CD8-positive, alpha-beta memory T cell (primary cell): ENCODE results near the gene MRPL16. TPM values are rescaled to one million over a fixed set of nuclear protein-coding genes. Genes with fewer than 3 reads are reported as not detected.
A peak's percentile ranks its signal among the peaks of the same experiment; 100 is the strongest.

Experiments used
- CTCF ChIA-PET: fragments of 350-600 bp; sonication (Branson Sonifier 250); formaldehyde crosslinking; loops from one replicate; lab custom pipeline; 2021; ENCODE audit warnings: antibody characterized with exemption; lab: Charles Lee
- POLR2A ChIA-PET: fragments of 350-600 bp; sonication (Branson Sonifier 250); formaldehyde crosslinking; loops from one replicate; lab custom pipeline; 2021; ENCODE audit warnings: antibody characterized with exemption; lab: Charles Lee
- DNase-seq, 5 donors: peaks; one replicate each; pipeline versions ENCODE4 v3.0.0 to v3.0.0-alpha.2; 2020 to 2022; ENCODE audit warnings: mixed read lengths in 1 of 5
- H3K27ac ChIP-seq: one replicate; pipeline ENCODE4 v1.7.0; 2013; ENCODE audit warnings: low read depth, mild to moderate bottlenecking, low read length, moderate library complexity
- H3K27me3 ChIP-seq: 2 replicates; pipeline ENCODE4 v1.7.0; 2013; ENCODE audit warnings: low read length, mild to moderate bottlenecking; ENCODE audit not compliant: insufficient read depth, poor library complexity, severe bottlenecking
- H3K36me3 ChIP-seq: 2 replicates; pipeline ENCODE4 v1.7.0; 2013; ENCODE audit warnings: mild to moderate bottlenecking, low read length, moderate library complexity; ENCODE audit not compliant: insufficient read depth
- H3K4me1 ChIP-seq: 2 replicates; pipeline ENCODE4 v1.7.0; 2013; ENCODE audit warnings: mild to moderate bottlenecking, low read length, moderate library complexity; ENCODE audit not compliant: insufficient read depth
- H3K4me3 ChIP-seq: 2 replicates; pipeline ENCODE4 v1.7.0; 2013; ENCODE audit warnings: mild to moderate bottlenecking, low read length
- H3K9me3 ChIP-seq: 2 replicates; pipeline ENCODE4 v1.7.0; 2013; ENCODE audit warnings: mild to moderate bottlenecking, low read length
- H3K27ac Mint-ChIP-seq, 8 donors: one replicate each; pipeline ENCODE4 v1.8.0; 2020 to 2021; ENCODE audit warnings: mixed read lengths in 8 of 8, mild to moderate bottlenecking in 6 of 8, inconsistent platforms in 3 of 8, moderate library complexity in 3 of 8
- H3K27me3 Mint-ChIP-seq, 2 donors: one replicate each; pipeline ENCODE4 v1.8.0; 2020 to 2021; ENCODE audit warnings: mixed read lengths in 2 of 2, mild to moderate bottlenecking in 1 of 2, moderate library complexity in 1 of 2
- H3K36me3 Mint-ChIP-seq, 3 donors: one replicate each; pipeline ENCODE4 v1.8.0; 2020 to 2021; ENCODE audit warnings: mixed read lengths in 3 of 3, inconsistent platforms in 1 of 3, mild to moderate bottlenecking in 1 of 3
- H3K4me1 Mint-ChIP-seq, 3 donors: one replicate each; pipeline ENCODE4 v1.8.0; 2020 to 2021; ENCODE audit warnings: mixed read lengths in 3 of 3, inconsistent platforms in 1 of 3, mild to moderate bottlenecking in 1 of 3
- H3K4me3 Mint-ChIP-seq, 7 donors: one replicate each; pipeline ENCODE4 v1.8.0; 2020 to 2021; ENCODE audit warnings: mixed read lengths in 7 of 7, mild to moderate bottlenecking in 6 of 7, moderate library complexity in 4 of 7, inconsistent platforms in 2 of 7
- H3K9me3 Mint-ChIP-seq, 5 donors: one replicate each; pipeline ENCODE4 v1.8.0; 2020 to 2022; ENCODE audit warnings: mixed read lengths in 5 of 5, mild to moderate bottlenecking in 3 of 5, moderate library complexity in 2 of 5, inconsistent platforms in 1 of 5
- polyA plus RNA-seq: library from polyadenylated mRNA; unstranded; fragments of 300-500 nt; fragmentation: Illumina TruSeq; gene quantifications from one replicate; pipeline ENCODE4 v1.2.3, GENCODE V29; 2021
- total RNA-seq, 2 experiments: library from RNA; stranded (reverse); gene quantifications; one replicate each; pipeline ENCODE4 v1.2.3, GENCODE V29; 2021

The MRPL16 gene
- total and polyA plus RNA-seq, 3 experiments from 2014 or later, result 75.0 to 84.5 (median 83.5) TPM

DNA sequence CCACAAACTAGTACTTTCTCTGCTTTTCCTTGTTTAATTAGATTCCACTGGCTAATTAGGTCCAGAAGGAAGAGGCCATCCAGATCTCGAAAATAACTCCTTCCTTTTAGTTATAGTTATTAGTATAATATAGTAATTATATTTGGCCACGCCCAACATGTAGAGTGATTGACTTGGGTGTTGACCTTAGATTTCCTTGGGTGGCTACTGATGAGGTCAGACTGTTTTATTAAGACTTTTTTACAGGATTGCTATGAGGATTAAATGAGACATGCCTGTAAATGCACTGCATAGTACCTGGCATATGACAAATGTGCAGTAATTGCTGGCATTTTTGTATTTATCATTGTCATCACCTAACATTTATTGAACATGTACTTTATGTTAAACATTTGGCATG, 28.5 kb downstream of the MRPL16 start:
- no peak for DNase-seq
- Histone ChIP-seq H3K36me3 (no peaks in the 10 kb centered on the region), H3K9me3 (no peaks in the 10 kb centered on the region), H3K4me1 (peaks cover 6% of the 10 kb centered on the region), H3K4me3 (no peak overlapping the region), H3K27me3 (no peaks in the 10 kb centered on the region), H3K27ac (no peak overlapping the region)
- Mint-ChIP-seq H3K27me3 (peaks cover 0 to 3% of the 10 kb centered on the region in 2 donors), H3K4me1 (peaks cover 17% of the 10 kb centered on the region in 3 donors), H3K27ac (no peak overlapping the region), H3K4me3 (no peak overlapping the region), H3K36me3 (peaks cover 2 to 11% (median 10%) of the 10 kb centered on the region in 3 donors), H3K9me3 (no peaks in the 10 kb centered on the region)
- CTCF ChIA-PET, result no interaction called here
- POLR2A ChIA-PET, result no interaction called here

DNA sequence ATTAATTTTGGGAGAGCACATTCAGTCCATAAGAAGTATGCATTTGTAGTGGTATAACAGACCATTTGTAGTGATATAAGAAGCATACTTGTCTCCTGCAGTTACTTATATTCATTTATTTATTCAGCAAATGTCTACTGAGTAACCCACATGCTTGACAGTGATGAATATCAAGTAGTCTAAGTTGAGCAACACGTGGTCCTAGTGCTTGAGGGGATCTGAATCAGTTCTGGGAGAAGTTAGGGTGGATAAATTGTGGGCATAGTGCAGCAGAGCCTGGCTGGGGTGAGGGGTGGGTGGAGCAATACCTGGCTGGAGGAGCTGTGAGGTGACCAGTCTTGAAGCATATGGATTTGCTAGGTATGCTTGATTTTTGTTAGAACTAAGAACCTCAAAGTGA, 31.1 kb downstream of the MRPL16 start:
- H3K27ac ChIP-seq, result no peak overlapping the region
- ChIA-PET CTCF (no interaction called here), POLR2A (no interaction called here)
- no peaks in the 10 kb centered on the region for H3K36me3 ChIP-seq
- no peaks in the 10 kb centered on the region for H3K9me3 Mint-ChIP-seq
- peaks cover 2 to 25% (median 11%) of the 10 kb centered on the region in 3 donors for H3K36me3 Mint-ChIP-seq
- H3K4me3 ChIP-seq, result no peak overlapping the region
- peak overlapping the region in 1 of 8 donors; percentile 3 for H3K27ac Mint-ChIP-seq
- no peak for DNase-seq
- peaks cover 6% of the 10 kb centered on the region for H3K4me1 ChIP-seq
- no peaks in the 10 kb centered on the region for H3K27me3 ChIP-seq
- peaks cover 15 to 17% (median 16%) of the 10 kb centered on the region in 3 donors for H3K4me1 Mint-ChIP-seq
- peaks cover 0 to 3% of the 10 kb centered on the region in 2 donors for H3K27me3 Mint-ChIP-seq
- no peak overlapping the region for H3K4me3 Mint-ChIP-seq
- H3K9me3 ChIP-seq, result no peaks in the 10 kb centered on the region

DNA sequence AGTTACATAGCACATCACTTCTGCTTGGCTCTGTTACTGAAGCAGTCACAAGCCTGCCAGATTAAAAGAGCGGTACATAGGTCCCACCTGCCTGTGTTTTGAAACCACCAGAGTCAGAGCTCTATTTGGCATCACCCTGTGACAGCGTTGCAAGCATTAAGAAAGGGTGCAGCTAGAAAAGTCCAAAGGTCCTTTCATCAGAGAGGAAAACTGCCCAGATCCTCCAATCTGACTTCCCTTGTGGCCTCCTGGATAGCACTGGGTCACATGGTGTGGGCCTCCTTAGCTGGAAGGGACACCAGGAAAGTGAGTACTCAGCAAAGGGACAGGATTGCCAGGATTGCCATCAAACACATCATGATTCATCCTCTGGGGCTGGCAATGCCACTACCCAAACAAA, 32.5 kb downstream of the MRPL16 start:
- H3K27me3 ChIP-seq, result no peaks in the 10 kb centered on the region
- ChIA-PET POLR2A (no interaction called here), CTCF (interaction anchor here (1.1 kb wide), 1 partner anchor 241 kb away, joined by 4 read pairs; no protein-coding TSS in a partner anchor)
- Mint-ChIP-seq H3K27me3 (peaks cover 0 to 2% of the 10 kb centered on the region in 2 donors), H3K9me3 (no peaks in the 10 kb centered on the region), H3K4me3 (no peak overlapping the region), H3K36me3 (peaks cover 4 to 32% (median 11%) of the 10 kb centered on the region in 3 donors), H3K27ac (peak overlapping the region in 1 of 8 donors; percentile 70), H3K4me1 (peaks cover 2 to 8% (median 3%) of the 10 kb centered on the region in 3 donors)
- no peaks in the 10 kb centered on the region for H3K36me3 ChIP-seq
- H3K27ac ChIP-seq, result no peak overlapping the region
- H3K9me3 ChIP-seq, result no peaks in the 10 kb centered on the region
- H3K4me3 ChIP-seq, result no peak overlapping the region
- peaks cover 4% of the 10 kb centered on the region for H3K4me1 ChIP-seq
- no peak for DNase-seq

GRCh38 chr11:59777104-59777503, 33.5 kb downstream of the MRPL16 start:
- no peak overlapping the region for H3K4me3 Mint-ChIP-seq
- Histone ChIP-seq H3K27me3 (no peaks in the 10 kb centered on the region), H3K36me3 (no peaks in the 10 kb centered on the region), H3K4me3 (no peak overlapping the region), H3K27ac (no peak overlapping the region), H3K9me3 (no peaks in the 10 kb centered on the region), H3K4me1 (peaks cover 14% of the 10 kb centered on the region)
- peaks cover 0 to 2% of the 10 kb centered on the region in 2 donors for H3K27me3 Mint-ChIP-seq
- DNase-seq, result no peak
- ChIA-PET CTCF (interaction anchor here (1.2 to 1.7 kb wide), 2 partner anchors 10 to 82 kb away, joined by 3 to 4 read pairs; no protein-coding TSS in a partner anchor), POLR2A (no interaction called here)
- no peak overlapping the region for H3K27ac Mint-ChIP-seq
- H3K36me3 Mint-ChIP-seq, result peaks cover 4 to 34% (median 11%) of the 10 kb centered on the region in 3 donors
- H3K9me3 Mint-ChIP-seq, result no peaks in the 10 kb centered on the region
- peaks cover 4 to 14% (median 4%) of the 10 kb centered on the region in 3 donors for H3K4me1 Mint-ChIP-seq

DNA sequence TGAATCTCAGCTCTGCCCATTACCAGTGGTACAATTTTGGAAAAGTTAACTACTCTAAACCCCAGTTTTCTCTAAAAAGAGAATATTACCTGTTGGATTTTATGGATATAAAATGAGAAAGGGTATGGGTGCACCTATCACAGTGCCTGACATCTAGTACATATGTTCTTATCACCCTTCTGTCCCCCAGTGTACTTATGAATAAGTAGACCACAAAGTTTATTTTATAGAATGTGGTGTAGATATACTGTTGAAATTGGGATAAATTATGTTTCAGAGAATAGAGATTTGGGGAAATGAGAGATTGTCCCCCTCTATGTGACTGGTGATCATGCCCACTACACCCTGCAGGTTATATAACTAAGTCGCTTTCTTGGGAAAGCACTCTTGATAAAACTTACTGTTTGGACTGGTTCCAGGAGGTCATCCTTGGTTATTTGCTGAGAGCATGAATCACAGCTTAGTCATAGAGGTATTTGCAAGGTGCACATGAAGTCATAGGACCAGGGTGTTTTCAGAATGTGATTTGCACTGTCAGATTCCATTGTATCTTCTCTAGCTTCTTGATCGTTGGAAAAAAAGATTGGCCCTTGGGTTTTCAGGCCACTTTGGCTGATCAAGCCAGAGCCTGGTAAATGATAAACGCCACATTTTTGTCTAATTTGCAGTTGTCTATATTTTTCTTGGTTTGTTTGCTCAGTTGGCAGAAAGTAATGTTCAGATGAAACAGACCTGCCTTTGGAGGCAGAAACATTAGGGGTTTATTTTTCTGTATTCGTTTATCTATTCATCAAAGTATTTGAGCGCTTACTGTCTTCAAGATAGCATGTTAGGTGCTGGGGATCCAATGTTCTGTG, 34.1 kb downstream of the MRPL16 start:
- Histone ChIP-seq H3K36me3 (no peaks in the 10 kb centered on the region), H3K9me3 (no peaks in the 10 kb centered on the region), H3K27ac (no peak overlapping the region), H3K4me3 (no peak overlapping the region), H3K4me1 (peaks cover 18% of the 10 kb centered on the region), H3K27me3 (no peaks in the 10 kb centered on the region)
- H3K9me3 Mint-ChIP-seq, result no peaks in the 10 kb centered on the region
- no peak overlapping the region for H3K4me3 Mint-ChIP-seq
- peaks cover 5 to 34% (median 6%) of the 10 kb centered on the region in 3 donors for H3K36me3 Mint-ChIP-seq
- POLR2A ChIA-PET, result no interaction called here
- peaks cover 2 to 3% of the 10 kb centered on the region in 2 donors for H3K27me3 Mint-ChIP-seq
- CTCF ChIA-PET, result interaction anchor here (1.2 to 1.7 kb wide), 2 partner anchors 9 to 81 kb away, joined by 3 to 4 read pairs; no protein-coding TSS in a partner anchor
- no peak overlapping the region for H3K27ac Mint-ChIP-seq
- no peak for DNase-seq
- peaks cover 6 to 20% (median 11%) of the 10 kb centered on the region in 3 donors for H3K4me1 Mint-ChIP-seq

- peaks cover 0 to 27% (median 6%) of the 10 kb centered on the region in 3 donors for H3K36me3 Mint-ChIP-seq
- H3K9me3 Mint-ChIP-seq, result no peaks in the 10 kb centered on the region
- peak overlapping the region in 1 of 7 donors; percentile 15 for H3K4me3 Mint-ChIP-seq
Observed at GRCh38 chr11:59773083-59773440, 37.5 kb downstream of the MRPL16 start.

GRCh38 chr11:59771605-59772004, 39.0 kb downstream of the MRPL16 start:
- H3K9me3 Mint-ChIP-seq, result no peaks in the 10 kb centered on the region
- H3K27me3 ChIP-seq, result no peaks in the 10 kb centered on the region
- no peaks in the 10 kb centered on the region for H3K36me3 ChIP-seq
- H3K4me3 Mint-ChIP-seq, result no peak overlapping the region
- H3K4me1 Mint-ChIP-seq, result peaks cover 8 to 22% (median 15%) of the 10 kb centered on the region in 3 donors
- peak overlapping the region in 1 of 8 donors; percentile 47 for H3K27ac Mint-ChIP-seq
- ChIA-PET CTCF (interaction anchor here (1.2 to 1.8 kb wide), 2 partner anchors 17 to 30 kb away, joined by 3 to 5 read pairs; partner anchors contain the start of gene STX3), POLR2A (no interaction called here)
- H3K9me3 ChIP-seq, result no peaks in the 10 kb centered on the region
- no peak overlapping the region for H3K27ac ChIP-seq
- no peak overlapping the region for H3K4me3 ChIP-seq
- H3K27me3 Mint-ChIP-seq, result peaks cover 2 to 4% of the 10 kb centered on the region in 2 donors
- peaks cover 0 to 21% (median 6%) of the 10 kb centered on the region in 3 donors for H3K36me3 Mint-ChIP-seq
- no peak for DNase-seq
- H3K4me1 ChIP-seq, result peaks cover 50% of the 10 kb centered on the region

More at GRCh38 chr11:59773083-59773440, 37.5 kb downstream of the MRPL16 start:
- H3K27me3 Mint-ChIP-seq, result peaks cover 2 to 4% of the 10 kb centered on the region in 2 donors
- no peak for DNase-seq
- H3K9me3 ChIP-seq, result no peaks in the 10 kb centered on the region
- H3K27ac ChIP-seq, result no peak overlapping the region
- H3K4me3 ChIP-seq, result no peak overlapping the region
- CTCF ChIA-PET, result interaction anchor here (1.8 kb wide), 1 partner anchor 29 kb away, joined by 5 read pairs; no protein-coding TSS in a partner anchor
- H3K4me1 ChIP-seq, result peaks cover 36% of the 10 kb centered on the region
- H3K27ac Mint-ChIP-seq, result peak overlapping the region in 2 of 8 donors; percentile 11 to 68
- no peaks in the 10 kb centered on the region for H3K36me3 ChIP-seq
- POLR2A ChIA-PET, result no interaction called here
- H3K27me3 ChIP-seq, result no peaks in the 10 kb centered on the region
- H3K4me1 Mint-ChIP-seq, result peaks cover 8 to 22% (median 15%) of the 10 kb centered on the region in 3 donors

DNA sequence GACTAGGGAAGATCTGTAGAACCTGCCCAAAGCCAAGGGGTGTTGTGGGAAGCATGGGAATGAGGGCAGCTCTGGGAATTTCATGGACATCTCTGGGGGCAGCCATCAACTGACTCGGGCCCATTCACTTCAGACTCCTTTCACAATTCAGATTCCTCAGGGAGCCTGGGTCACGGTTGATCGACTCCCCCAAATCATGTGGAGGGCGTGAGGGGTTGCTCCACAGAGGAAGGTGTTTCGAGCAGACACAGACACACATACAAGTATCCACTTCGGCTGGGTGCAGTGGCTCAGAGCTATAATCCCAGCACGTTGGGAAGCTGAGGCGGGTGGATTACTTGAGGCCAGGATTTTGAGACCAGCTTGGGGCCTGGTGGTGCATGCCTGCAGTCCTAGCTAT, 39.7 kb downstream of the MRPL16 start:
- peaks cover 2 to 4% of the 10 kb centered on the region in 2 donors for H3K27me3 Mint-ChIP-seq
- POLR2A ChIA-PET, result no interaction called here
- Histone ChIP-seq H3K9me3 (no peaks in the 10 kb centered on the region), H3K4me3 (no peak overlapping the region), H3K27me3 (no peaks in the 10 kb centered on the region), H3K27ac (no peak overlapping the region), H3K36me3 (no peaks in the 10 kb centered on the region), H3K4me1 (peaks cover 57% of the 10 kb centered on the region)
- H3K4me3 Mint-ChIP-seq, result no peak overlapping the region
- H3K4me1 Mint-ChIP-seq, result peaks cover 13 to 22% (median 15%) of the 10 kb centered on the region in 3 donors
- H3K9me3 Mint-ChIP-seq, result no peaks in the 10 kb centered on the region
- H3K36me3 Mint-ChIP-seq, result peaks cover 0 to 20% (median 6%) of the 10 kb centered on the region in 3 donors
- no peak for DNase-seq
- CTCF ChIA-PET, result no interaction called here
- H3K27ac Mint-ChIP-seq, result peak overlapping the region in 1 of 8 donors; percentile 21
